Mucosa of stomach (tissue), 1 donor: Measurements from ENCODE around the gene TADA2A.

Experiments
- H3K27me3 ChIP-seq: one replicate; pipeline ENCODE4 v1.7.0; 2013; ENCODE audit warnings: mild to moderate bottlenecking, low read length; ENCODE audit not compliant: control insufficient read depth, insufficient read depth
- H3K36me3 ChIP-seq: one replicate; pipeline ENCODE4 v1.7.0; 2013; ENCODE audit warnings: low read length; ENCODE audit not compliant: control insufficient read depth, insufficient read depth
- H3K4me1 ChIP-seq: one replicate; pipeline ENCODE4 v1.7.0; 2013; ENCODE audit warnings: mild to moderate bottlenecking, low read length; ENCODE audit not compliant: control insufficient read depth, insufficient read depth
- H3K4me3 ChIP-seq: one replicate; pipeline ENCODE4 v1.7.0; 2013; ENCODE audit warnings: low read length
- H3K9ac ChIP-seq: one replicate; pipeline ENCODE4 v1.7.0; 2013; ENCODE audit warnings: mild to moderate bottlenecking, low read length, moderate library complexity
- H3K9me3 ChIP-seq: one replicate; pipeline ENCODE4 v1.7.0; 2013; ENCODE audit warnings: mild to moderate bottlenecking, low read length, moderate library complexity; ENCODE audit not compliant: control insufficient read depth
- donor health status: Pancreatic carcinoma.

The TADA2A gene

DNA sequence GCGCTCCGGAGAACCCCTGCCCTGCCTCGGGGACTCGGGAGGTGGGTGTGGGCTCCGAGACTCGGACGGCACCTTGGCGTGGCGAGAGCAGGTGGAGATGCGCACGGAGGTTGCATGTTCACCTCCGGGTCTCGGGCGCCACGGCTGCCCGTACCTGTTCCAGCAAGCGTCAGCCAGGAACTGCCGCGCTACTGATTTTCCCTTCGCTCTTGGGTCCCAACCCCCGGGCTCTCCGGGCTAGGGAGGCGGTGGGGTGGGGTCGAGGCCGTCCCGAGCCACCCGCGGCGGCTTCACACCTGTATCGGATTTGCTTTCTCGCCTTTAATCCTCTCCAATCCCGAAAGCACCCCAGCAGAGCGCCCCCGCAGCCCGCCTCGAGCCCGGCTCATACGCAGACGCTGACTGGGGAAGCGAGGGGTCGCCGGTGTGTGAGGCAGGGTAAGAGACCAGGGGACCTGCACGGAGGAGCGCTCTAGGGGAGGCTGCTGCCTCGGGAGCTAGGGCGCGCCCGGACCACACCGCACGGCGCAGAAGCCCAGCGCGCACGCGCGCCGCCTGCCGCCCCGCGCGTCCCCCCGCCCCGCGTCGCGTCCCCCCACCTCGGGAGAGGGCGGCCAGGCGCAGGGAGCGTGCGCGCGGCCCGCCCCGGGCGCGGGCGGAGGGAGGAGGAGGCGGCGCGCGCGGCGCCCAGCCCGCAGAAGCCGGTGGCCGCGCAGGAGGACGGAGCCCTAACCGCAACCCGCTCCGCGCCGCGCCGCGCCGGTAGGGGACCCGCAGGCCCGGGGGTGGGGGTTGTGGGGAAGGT is 82.7 kb downstream of the TADA2A start, which contains the start of gene DUSP14:
TSS of gene DUSP14 (plus strand) at position 695 of the 805 bp plus-strand sequence. CDS start 22,382 bp downstream, outside the sequence.
- H3K27me3 ChIP-seq = no peaks in the 10 kb centered on the region
- peak within 1 kb of the TSS; percentile 69 for H3K4me3 ChIP-seq
- H3K9ac ChIP-seq = peak within 1 kb of the TSS; percentile 62
- no peaks in the 10 kb centered on the region for H3K9me3 ChIP-seq
- H3K4me1 ChIP-seq = peaks cover 8% of the 10 kb centered on the region
- H3K36me3 ChIP-seq = no peaks in the 10 kb centered on the region

DNA sequence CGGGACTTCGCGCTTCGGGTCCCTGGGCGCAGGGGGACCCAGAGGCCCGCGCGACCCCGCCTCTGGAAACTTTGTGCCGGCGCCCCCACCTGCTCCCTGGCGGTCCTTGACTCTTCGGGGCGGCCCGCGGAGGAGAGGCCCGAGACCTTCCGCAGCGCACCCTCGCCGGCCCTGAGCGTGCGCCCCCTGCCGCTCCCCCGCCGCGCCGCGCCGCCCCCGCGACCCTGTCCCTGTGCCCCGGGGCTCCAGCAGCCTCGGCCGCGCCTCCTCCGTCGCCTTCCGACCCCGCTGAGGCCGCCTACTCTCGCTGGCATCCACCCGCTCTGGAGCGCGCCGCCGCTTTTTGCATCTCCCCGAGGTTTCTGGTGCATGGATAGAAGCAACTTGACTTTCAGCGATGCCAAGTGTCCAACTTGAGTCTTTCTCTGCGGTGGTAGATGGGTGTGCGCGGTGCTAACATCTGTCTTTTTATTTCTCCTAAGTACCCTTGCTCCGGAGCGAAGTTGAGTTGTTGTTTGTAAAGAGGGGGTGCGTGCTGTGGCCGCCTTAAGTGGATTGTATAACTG is 83.4 kb downstream of the TADA2A start:
- peaks cover 8% of the 10 kb centered on the region for H3K4me1 ChIP-seq

DNA sequence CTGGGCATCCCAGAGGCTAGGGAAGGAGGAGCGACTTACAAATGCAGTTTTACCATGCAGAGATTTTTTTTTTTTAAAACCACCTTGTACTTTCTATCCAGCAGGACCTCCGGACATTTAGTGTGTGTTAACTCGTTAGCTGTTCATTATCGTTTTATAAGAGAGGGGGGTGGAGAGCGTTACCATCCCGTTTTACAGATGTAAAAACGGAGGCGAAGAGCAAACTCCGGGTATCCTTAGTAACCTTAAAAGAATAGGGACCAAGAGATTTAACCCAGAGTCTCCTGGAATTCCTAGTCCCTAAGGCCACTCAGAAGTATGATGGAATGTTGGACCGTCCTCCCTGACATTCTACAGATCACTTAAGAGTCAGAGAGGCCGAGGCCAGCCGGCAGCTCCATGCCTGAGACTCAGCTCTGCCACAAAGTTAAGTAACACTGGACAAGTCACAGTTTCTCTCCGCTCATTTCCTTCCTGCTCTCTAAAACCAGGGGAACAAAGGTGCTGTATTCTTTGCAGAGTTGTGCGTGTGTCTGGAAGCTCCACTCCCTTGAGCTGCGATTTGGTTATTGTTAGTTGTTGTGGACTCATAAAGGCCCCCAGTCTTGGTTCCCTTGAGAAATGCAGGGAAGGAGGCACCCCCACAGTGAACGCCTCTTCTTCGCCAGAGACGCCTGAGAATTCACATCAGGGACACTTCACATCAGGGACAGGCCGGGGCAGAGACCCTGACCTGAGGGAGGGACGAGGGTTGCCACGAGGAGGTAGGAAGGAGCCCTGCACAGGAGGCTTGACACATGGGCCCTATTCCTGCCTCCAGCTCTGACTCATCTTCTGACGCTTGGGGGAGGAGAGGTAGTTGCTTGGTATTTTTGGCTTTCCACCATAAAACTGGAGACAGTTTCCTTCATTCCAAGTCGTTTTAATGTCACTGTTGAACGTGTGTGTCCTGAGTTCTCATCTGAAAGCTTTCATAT is 84.2 kb downstream of the TADA2A start:
- Histone ChIP-seq H3K4me3 (no peak overlapping the region), H3K27me3 (no peaks in the 10 kb centered on the region), H3K9me3 (no peaks in the 10 kb centered on the region), H3K36me3 (no peaks in the 10 kb centered on the region), H3K9ac (no peak overlapping the region), H3K4me1 (peaks cover 8% of the 10 kb centered on the region)

More for the DNA sequence above, 83.4 kb downstream of the TADA2A start:
- H3K4me3 ChIP-seq = peak overlapping the region; percentile 22
- H3K9ac ChIP-seq = peak overlapping the region; percentile 32
- H3K36me3 ChIP-seq = no peaks in the 10 kb centered on the region
- no peaks in the 10 kb centered on the region for H3K9me3 ChIP-seq
- no peaks in the 10 kb centered on the region for H3K27me3 ChIP-seq

DNA sequence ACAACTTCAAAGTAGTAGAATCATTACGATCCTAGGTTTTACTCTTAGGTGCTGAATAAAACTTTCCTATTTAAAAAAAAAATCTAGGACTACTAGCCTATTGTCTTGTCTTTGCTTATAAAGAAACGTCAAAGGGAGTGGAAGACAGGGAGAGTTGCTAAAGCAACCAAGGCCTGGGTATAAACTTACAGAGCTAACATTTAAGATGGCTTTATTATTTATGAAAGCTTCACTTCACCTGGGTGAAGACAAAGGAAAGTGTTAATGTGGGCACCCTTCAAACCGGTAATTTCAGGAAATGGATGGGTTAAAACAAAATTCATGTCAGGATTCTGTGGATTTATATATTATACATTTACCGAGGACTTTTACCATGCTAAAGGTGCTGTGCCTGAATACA is 85.5 kb downstream of the TADA2A start:
- Histone ChIP-seq H3K9me3 (no peaks in the 10 kb centered on the region), H3K4me3 (no peak overlapping the region), H3K9ac (no peak overlapping the region), H3K27me3 (no peaks in the 10 kb centered on the region), H3K4me1 (peaks cover 8% of the 10 kb centered on the region), H3K36me3 (no peaks in the 10 kb centered on the region)

DNA sequence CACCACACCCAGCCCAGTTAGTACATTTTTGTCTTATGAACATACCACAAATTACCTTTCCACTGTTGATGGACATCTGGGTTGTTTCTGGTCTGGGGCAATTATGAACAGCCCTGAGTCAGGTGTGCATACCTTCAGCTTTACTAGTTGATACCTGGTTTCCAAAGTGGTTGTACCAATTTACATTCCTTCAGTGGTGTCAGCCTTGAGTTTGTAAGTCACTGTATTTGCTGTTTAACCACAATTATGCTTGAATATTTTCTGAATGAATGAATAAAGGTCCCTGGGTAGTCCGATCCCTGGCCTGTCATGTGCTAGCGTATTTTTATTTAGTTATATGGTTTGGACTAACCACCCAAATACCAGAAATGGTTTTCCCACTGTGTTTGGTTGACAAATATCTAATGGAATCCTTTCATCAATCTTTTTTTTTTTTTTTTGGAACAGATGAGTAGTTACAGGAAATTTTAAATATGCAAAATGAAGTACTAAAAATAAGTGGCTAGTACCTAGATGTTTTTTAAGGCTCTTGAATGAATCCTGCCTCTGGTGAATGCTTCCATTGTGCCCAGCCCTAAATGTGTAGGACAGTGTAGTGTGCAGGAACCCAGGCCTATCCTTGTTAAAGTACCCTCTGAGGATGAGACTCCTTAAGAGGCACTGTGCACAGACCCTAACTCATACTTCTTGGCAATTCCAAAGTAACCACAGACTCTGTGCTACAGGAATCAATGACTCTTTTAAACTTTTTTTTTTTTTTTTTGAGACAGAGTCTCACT is 86.8 kb downstream of the TADA2A start:
- Histone ChIP-seq H3K4me3 (no peak overlapping the region), H3K27me3 (no peaks in the 10 kb centered on the region), H3K9ac (no peak overlapping the region), H3K36me3 (no peaks in the 10 kb centered on the region), H3K9me3 (no peaks in the 10 kb centered on the region), H3K4me1 (peaks cover 1% of the 10 kb centered on the region)

DNA sequence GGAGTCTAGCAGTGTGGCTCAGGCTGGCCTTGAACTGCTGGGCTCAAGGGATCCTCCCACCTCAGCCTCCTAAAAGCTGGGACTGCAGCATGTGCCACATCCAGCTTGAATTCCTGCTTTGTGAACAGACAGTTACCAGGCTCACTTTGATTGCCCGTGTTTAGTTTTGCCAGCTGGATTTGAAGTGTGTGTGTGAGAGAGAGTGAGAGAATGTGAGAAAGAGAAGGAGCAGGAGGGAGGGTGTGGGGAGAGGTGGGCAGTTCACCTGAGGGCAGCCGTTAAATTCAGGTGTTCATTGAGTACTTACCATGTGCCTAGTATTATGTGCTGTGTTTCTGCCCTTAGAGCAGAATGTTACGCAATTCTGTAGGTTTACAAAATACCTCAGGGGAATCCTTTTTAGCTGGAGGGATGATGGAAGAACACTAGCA is 87.7 kb downstream of the TADA2A start:
- no peaks in the 10 kb centered on the region for H3K27me3 ChIP-seq
- H3K9me3 ChIP-seq = no peaks in the 10 kb centered on the region
- no peaks in the 10 kb centered on the region for H3K36me3 ChIP-seq
- H3K9ac ChIP-seq = no peak overlapping the region
- no peaks in the 10 kb centered on the region for H3K4me1 ChIP-seq
- no peak overlapping the region for H3K4me3 ChIP-seq

DNA sequence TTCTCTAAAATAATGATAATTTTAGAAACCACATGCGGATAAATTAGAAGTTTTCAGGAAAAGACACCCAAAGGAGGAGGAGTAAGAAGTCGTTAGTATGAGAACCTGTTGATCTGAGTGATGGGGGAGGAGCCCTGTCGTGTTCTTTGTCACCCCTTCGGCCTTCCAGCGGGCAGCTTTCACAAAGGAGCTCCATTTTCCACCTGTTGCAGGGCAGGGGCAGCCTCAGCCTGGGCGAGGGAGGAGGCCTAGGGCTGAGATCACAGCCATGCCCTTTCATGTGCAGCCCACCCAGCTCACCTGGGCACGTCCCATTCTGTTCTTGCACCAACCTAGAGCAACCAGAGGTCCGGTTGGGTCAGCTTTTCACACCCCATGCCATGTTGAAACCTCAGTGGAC is 88.3 kb downstream of the TADA2A start:
- H3K27me3 ChIP-seq = no peaks in the 10 kb centered on the region
- no peaks in the 10 kb centered on the region for H3K4me1 ChIP-seq
- no peaks in the 10 kb centered on the region for H3K9me3 ChIP-seq
- H3K9ac ChIP-seq = no peak overlapping the region
- H3K36me3 ChIP-seq = no peaks in the 10 kb centered on the region
- no peak overlapping the region for H3K4me3 ChIP-seq

DNA sequence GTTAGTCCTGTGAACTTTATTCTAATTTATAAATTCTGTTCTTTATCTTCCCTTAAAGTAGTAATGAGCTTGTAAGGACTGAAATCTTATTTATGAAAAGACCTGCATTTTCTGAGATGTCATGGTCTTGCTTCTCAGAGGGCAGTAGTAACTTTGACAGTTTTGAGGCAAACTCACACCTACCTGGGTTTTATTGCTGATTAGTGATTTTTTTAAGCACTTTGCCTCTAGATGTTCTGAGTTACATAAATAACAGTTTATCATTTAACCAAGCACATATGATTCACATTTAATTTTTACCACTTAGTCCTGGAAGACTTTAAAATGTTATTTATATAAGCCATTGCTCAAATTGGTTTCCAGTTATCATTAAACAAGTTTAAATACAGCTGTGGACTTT is 93.7 kb downstream of the TADA2A start:
- no peak overlapping the region for H3K4me3 ChIP-seq
- no peaks in the 10 kb centered on the region for H3K9me3 ChIP-seq
- peaks cover 4% of the 10 kb centered on the region for H3K4me1 ChIP-seq
- H3K27me3 ChIP-seq = no peaks in the 10 kb centered on the region
- H3K36me3 ChIP-seq = no peaks in the 10 kb centered on the region
- H3K9ac ChIP-seq = no peak overlapping the region

DNA sequence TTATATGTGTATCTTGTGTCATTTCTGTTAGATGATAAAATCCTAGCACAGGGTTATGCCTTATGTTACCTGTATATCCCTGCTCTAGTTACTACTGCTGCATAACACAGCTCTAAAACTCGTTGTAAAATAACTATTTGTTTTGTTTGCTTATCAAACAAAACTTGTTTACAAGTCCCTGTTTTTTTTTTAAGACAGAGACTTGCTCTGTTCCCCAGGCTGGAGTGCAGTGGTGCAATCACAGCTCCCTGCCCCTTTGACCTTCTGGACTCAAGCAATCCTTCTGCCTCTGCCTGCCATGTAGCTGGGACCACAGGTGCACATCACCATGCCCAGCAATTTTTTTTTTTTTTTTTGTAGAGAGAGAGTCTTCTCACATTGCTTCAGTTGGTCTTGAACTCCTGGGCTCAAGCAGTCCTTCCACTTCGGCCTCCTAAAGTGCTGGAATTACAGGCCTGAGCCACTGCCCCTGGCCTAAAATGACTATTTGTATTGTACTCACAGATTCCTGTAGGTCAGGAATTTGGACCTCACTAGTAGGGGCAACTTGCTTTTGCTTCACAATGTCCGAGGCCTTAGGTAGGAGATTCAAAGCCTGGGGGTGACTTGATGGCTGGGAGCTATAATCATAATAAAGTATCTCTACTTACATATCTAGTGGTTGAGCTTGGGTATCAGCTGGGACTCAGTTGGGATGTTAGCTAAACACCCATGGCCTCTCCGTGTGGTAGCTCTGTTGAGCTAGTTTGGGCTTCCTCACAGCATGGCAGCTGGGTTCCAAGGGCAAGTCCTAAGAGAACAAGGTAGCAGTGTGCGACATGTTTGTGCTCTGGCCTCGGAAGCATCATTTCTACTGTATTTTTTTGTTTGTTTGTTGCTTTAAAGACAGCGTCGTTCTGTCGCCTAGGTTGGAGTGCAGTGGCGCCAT is 95.6 kb downstream of the TADA2A start:
- Histone ChIP-seq H3K9me3 (no peaks in the 10 kb centered on the region), H3K9ac (no peak overlapping the region), H3K4me1 (peaks cover 4% of the 10 kb centered on the region), H3K27me3 (no peaks in the 10 kb centered on the region), H3K4me3 (no peak overlapping the region), H3K36me3 (no peaks in the 10 kb centered on the region)

DNA sequence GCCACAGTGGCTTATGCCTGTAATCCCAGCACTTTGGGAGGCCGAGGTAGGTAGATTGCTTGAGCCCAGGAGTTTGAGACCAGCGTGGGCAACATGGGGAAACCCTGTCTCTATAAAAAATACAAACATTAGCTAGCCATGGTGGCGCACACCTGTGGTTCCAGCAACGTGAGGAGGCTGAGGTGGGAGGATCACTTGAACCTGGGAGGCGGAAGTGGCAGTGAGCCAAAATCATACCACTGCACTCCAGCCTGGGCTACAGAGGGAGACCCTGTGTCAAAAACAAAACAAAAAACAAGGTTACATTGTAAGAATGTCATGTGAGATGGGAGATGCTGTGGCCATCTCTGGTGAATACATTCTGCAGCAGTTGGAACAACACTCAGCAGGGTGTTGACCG is 96.5 kb downstream of the TADA2A start:
- Histone ChIP-seq H3K9ac (no peak overlapping the region), H3K4me1 (peaks cover 4% of the 10 kb centered on the region), H3K4me3 (no peak overlapping the region), H3K36me3 (no peaks in the 10 kb centered on the region), H3K27me3 (no peaks in the 10 kb centered on the region), H3K9me3 (no peaks in the 10 kb centered on the region)
